Smooth muscle cell (in vitro differentiated cells): ENCODE measurements around the gene UST. TPM values are rescaled to one million over a fixed set of nuclear protein-coding genes. Genes with fewer than 3 reads are reported as not detected.
"Not testable (repeated sequence)": the region's sequence is repeated elsewhere in the genome, so short reads cannot be mapped to it uniquely, and the experiment has no call there.

Source experiments
- DNase-seq: peaks from one replicate; lab custom pipeline; 2025; ENCODE audit not compliant: unreplicated experiment; lab: John Stamatoyannopoulos, UW
- H2AFZ ChIP-seq: fragments of 200-600 bp; sonication (generic); 2 replicates; pipeline ENCODE4 v1.6.0; 2016; ENCODE audit warnings: antibody characterized with exemption, low read depth, mild to moderate bottlenecking
- H3F3A ChIP-seq: fragments of 200-600 bp; sonication (generic); 2 replicates; pipeline ENCODE4 v1.6.0; 2017; ENCODE audit warnings: antibody characterized with exemption, low read depth
- H3K27ac ChIP-seq: fragments of 200-600 bp; sonication (generic); 2 replicates; pipeline ENCODE4 v1.5.1; 2016; ENCODE audit warnings: low read depth, mild to moderate bottlenecking
- H3K27me3 ChIP-seq: fragments of 200-600 bp; sonication (generic); 2 replicates; pipeline ENCODE4 v1.6.1; 2016; ENCODE audit warnings: low read depth, mild to moderate bottlenecking
- H3K36me3 ChIP-seq: fragments of 200-600 bp; sonication (generic); 2 replicates; pipeline ENCODE4 v1.5.1; 2016; ENCODE audit warnings: low read depth
- H3K4me1 ChIP-seq: fragments of 200-600 bp; sonication (generic); 2 replicates; pipeline ENCODE4 v1.5.1; 2016; ENCODE audit warnings: low read depth
- H3K4me2 ChIP-seq: fragments of 200-600 bp; sonication (generic); 2 replicates; pipeline ENCODE4 v1.6.0; 2016; ENCODE audit warnings: mild to moderate bottlenecking
- H3K4me3 ChIP-seq: fragments of 200-600 bp; sonication (generic); 2 replicates; pipeline ENCODE4 v1.5.1; 2016; ENCODE audit warnings: mild to moderate bottlenecking
- H3K79me2 ChIP-seq: fragments of 200-600 bp; sonication (generic); 2 replicates; pipeline ENCODE4 v1.6.0; 2016; ENCODE audit warnings: low read depth, mild to moderate bottlenecking
- H3K9ac ChIP-seq: fragments of 200-600 bp; sonication (generic); 2 replicates; pipeline ENCODE4 v1.6.0; 2016; ENCODE audit warnings: low read depth
- H3K9me3 ChIP-seq: fragments of 200-600 bp; sonication (generic); replicated peaks from 2 replicates; pipeline ENCODE4 v1.5.1; 2016; ENCODE audit warnings: low read depth
- H4K20me1 ChIP-seq: fragments of 200-600 bp; sonication (generic); 2 replicates; pipeline ENCODE4 v1.6.0; 2016; ENCODE audit warnings: low read depth
- CTCF ChIP-seq: fragments of 200-600 bp; sonication (generic); IDR thresholded peaks from 2 replicates; pipeline ENCODE4 v1.5.1; 2017; ENCODE audit warnings: borderline replicate concordance, mild to moderate bottlenecking, antibody characterized with exemption; ENCODE audit not compliant: insufficient read depth, poor library complexity, severe bottlenecking
- WGBS: methylation state at CpG from one replicate; pipeline ENCODE4 v1.1.7; 2016; ENCODE audit warnings: low lambda C conversion rate; 5-methylcytosine and 5-hydroxymethylcytosine counted together
- polyA plus RNA-seq: library from polyadenylated mRNA; unstranded; fragments of >200 nt; fragmentation: Nextera tagmentation; extraction: Ambion mirVana; gene quantifications from 2 replicates; pipeline ENCODE4 v1.2.1, GENCODE V29; 2016
- total RNA-seq: library from RNA; depleted of rRNA; stranded (reverse); fragments of >200 nt; gene quantifications from 2 replicates; pipeline ENCODE4 v1.2.3, GENCODE V29; 2014

The UST gene
- total and polyA plus RNA-seq, 2 experiments from 2014 or later = 16.1 to 19.5 TPM

- no peaks in the 10 kb centered on the region for H3K27me3 ChIP-seq
- peaks cover 26% of the 10 kb centered on the region for H3K4me1 ChIP-seq
- H3K4me2 ChIP-seq = no peak overlapping the region
- H4K20me1 ChIP-seq = peaks cover 15% of the 10 kb centered on the region
- no peak for DNase-seq
- no peak for TF ChIP-seq CTCF
- H3K79me2 ChIP-seq = peaks cover 55% of the 10 kb centered on the region
- 99% methylated on average over 7 of the region's 7 CpGs for WGBS
- no peak overlapping the region for H3K27ac ChIP-seq
- H3K9me3 ChIP-seq = no peaks in the 10 kb centered on the region
- H3F3A ChIP-seq = no peaks in the 10 kb centered on the region
- H3K9ac ChIP-seq = no peak overlapping the region
- no peak overlapping the region for H3K4me3 ChIP-seq
- H3K36me3 ChIP-seq = no peaks in the 10 kb centered on the region
- H2AFZ ChIP-seq = no peak overlapping the region
Measured at GRCh38 chr6:148855744-148856143, 108.9 kb downstream of the UST start.

- Histone ChIP-seq H3K79me2 (peaks cover 48% of the 10 kb centered on the region), H3F3A (no peaks in the 10 kb centered on the region), H2AFZ (no peak overlapping the region), H3K36me3 (no peaks in the 10 kb centered on the region), H3K4me1 (peaks cover 16% of the 10 kb centered on the region), H3K27ac (peak overlapping the region; percentile 74), H3K4me2 (peak overlapping the region; percentile 33), H4K20me1 (peaks cover 15% of the 10 kb centered on the region), H3K4me3 (no peak overlapping the region), H3K9me3 (no peaks in the 10 kb centered on the region), H3K9ac (no peak overlapping the region), H3K27me3 (no peaks in the 10 kb centered on the region)
- TF ChIP-seq CTCF = no peak
- no peak for DNase-seq
- 35% methylated on average over 3 of the region's 3 CpGs for WGBS
Measured at GRCh38 chr6:148857798-148858390, 111.1 kb downstream of the UST start.

GRCh38 chr6:148864132-148864531 is 117.3 kb downstream of the UST start:
- H4K20me1 ChIP-seq, H3K27ac ChIP-seq, H2AFZ ChIP-seq, H3K36me3 ChIP-seq, DNase-seq, H3K4me3 ChIP-seq, H3K9me3 ChIP-seq, H3F3A ChIP-seq, H3K4me2 ChIP-seq, H3K27me3 ChIP-seq, H3K9ac ChIP-seq: not testable (repeated sequence)
- H3K79me2 ChIP-seq = peaks cover 56% of the 10 kb centered on the region
- WGBS = 71% methylated on average over 16 of the region's 16 CpGs
- H3K4me1 ChIP-seq = peaks cover 17% of the 10 kb centered on the region

- Histone ChIP-seq H3K9ac (no peak overlapping the region), H3F3A (peaks cover 10% of the 10 kb centered on the region), H4K20me1 (peaks cover 3% of the 10 kb centered on the region), H3K27ac (no peak overlapping the region), H3K36me3 (no peaks in the 10 kb centered on the region), H3K9me3 (no peaks in the 10 kb centered on the region), H3K4me2 (no peak overlapping the region), H3K4me1 (peaks cover 21% of the 10 kb centered on the region), H3K27me3 (no peaks in the 10 kb centered on the region), H3K4me3 (no peak overlapping the region), H2AFZ (no peak overlapping the region), H3K79me2 (peaks cover 54% of the 10 kb centered on the region)
- no peak for DNase-seq
- TF ChIP-seq CTCF = no peak
- 96% methylated on average over 5 of the region's 5 CpGs for WGBS
Measured at GRCh38 chr6:148864941-148865340, 118.1 kb downstream of the UST start.
